ENCODE measurements around the gene SMIM20. TPM values are rescaled to one million over a fixed set of nuclear protein-coding genes. Genes with fewer than 3 reads are reported as not detected.

The SMIM20 gene
- total and polyA plus RNA-seq, 9 of the 15 experiments (the other 6 are each of a cell fraction or from before 2014, with no cell fraction given), result 25.1 to 51.0 (median 38.9) TPM

DNA sequence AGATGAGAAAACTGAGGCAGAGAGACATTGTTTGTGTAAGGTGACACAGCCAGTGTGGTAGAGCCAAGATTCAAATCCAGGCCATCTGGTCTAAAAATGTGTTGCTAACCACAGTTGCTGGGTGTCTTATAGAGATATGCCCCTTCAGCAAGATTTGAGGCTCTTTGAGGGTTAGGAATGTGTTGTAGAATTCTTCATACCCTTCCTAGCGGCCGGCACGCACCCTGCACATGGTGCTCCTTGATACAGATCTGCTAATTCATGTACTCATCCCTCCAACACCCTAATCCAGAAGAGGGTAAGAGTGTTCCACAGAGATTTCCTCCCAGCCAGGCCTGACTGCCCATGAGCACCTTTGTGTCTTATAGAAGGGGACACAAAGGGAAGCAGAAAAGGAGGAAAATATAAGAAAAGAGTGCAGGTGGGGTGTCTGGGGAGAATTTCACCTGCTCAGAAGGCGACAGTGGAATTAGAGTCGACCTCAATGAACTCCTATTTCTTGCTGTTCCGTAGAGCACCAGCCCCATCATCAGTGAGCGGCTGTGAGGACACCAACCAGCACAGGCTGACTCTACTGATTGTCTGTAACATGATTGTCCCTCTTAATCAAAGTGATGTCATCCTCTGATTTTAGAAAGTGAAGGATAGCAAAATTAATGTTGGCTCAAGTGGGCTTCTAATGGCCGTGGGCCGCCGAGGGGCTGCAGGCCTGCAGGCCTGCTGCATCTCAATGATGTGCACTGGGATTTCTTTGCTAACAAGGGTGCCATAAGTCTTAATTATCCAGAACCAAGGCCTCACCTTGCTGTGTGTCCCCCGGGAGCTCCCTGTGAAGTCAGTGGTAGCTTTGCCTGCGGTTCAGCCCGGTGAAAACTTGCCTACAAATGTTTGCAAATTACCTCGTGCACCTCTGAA is 24.2 kb upstream of the SMIM20 start (continued):
- TF ChIP-seq SNRNP70 (optimal IDR thresholded peaks at IDR 0.05; ENCODE audit: low read depth, low read length) (no peak), KDM1A (IDR thresholded peaks at IDR 0.05) (peak; percentile 44 to 48; a peak in 2 of 4 replicates), SNIP1 (IDR thresholded peaks at IDR 0.05; ENCODE audit: low read depth) (no peak), NFIX (CRISPR knock-in tag; IDR thresholded peaks at IDR 0.05; ENCODE audit: low read depth) (no peak), L3MBTL2 (IDR thresholded peaks at IDR 0.05) (no peak), CBFA2T3 (IDR thresholded peaks at IDR 0.05) (peak; percentile 42), EGR1 (conservative IDR thresholded peaks at IDR 0.05) (no peak), THAP7 (CRISPR knock-in tag; IDR thresholded peaks at IDR 0.05) (no peak), ZNF232 (CRISPR knock-in tag; IDR thresholded peaks at IDR 0.05) (no peak), OTX1 (CRISPR knock-in tag; IDR thresholded peaks at IDR 0.05) (no peak), ZNF436 (CRISPR knock-in tag; IDR thresholded peaks at IDR 0.05) (no peak), MITF (IDR thresholded peaks at IDR 0.05) (no peak), GATAD2A (IDR thresholded peaks at IDR 0.05) (no peak), CBFA2T2 (conservative IDR thresholded peaks at IDR 0.05) (0 out of 2 replicates have a peak, but pooled peaks have one; percentile 4), NR2C2 (CRISPR knock-in tag; IDR thresholded peaks at IDR 0.05) (no peak), NR2C2 (tag; IDR thresholded peaks at IDR 0.05) (no peak), POLR2A (conservative IDR thresholded peaks at IDR 0.05) (no peak)
- TF ChIP-seq, protein P1, sequence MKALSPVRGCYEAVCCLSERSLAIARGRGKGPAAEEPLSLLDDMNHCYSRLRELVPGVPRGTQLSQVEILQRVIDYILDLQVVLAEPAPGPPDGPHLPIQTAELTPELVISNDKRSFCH (CRISPR knock-in tag; IDR thresholded peaks at IDR 0.05), result no peak
- TF ChIP-seq, protein P1 (tag; IDR thresholded peaks at IDR 0.05), result no peak
